ENCODE results near the gene SETD5.

DNA sequence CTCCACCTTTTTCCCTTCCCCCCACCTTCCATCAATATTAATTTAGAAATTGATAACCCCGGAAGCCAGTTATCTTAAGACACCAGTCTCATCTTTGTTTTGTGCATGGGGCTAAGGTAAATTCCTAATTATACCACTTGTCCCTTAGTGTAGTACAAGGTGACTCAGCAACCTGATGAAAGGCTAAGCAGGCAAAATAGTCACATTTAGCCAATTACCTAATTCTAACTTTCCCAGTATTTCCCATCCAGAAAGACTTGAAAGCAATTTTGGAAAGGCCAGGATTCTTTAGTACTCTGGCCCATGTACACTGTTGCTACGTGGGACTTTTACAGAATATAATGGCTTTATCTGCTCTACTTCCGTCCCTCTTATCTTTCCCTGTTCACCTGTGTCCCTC lies 72.6 kb downstream of the SETD5 start:
- TF ChIP-seq, protein P1, sequence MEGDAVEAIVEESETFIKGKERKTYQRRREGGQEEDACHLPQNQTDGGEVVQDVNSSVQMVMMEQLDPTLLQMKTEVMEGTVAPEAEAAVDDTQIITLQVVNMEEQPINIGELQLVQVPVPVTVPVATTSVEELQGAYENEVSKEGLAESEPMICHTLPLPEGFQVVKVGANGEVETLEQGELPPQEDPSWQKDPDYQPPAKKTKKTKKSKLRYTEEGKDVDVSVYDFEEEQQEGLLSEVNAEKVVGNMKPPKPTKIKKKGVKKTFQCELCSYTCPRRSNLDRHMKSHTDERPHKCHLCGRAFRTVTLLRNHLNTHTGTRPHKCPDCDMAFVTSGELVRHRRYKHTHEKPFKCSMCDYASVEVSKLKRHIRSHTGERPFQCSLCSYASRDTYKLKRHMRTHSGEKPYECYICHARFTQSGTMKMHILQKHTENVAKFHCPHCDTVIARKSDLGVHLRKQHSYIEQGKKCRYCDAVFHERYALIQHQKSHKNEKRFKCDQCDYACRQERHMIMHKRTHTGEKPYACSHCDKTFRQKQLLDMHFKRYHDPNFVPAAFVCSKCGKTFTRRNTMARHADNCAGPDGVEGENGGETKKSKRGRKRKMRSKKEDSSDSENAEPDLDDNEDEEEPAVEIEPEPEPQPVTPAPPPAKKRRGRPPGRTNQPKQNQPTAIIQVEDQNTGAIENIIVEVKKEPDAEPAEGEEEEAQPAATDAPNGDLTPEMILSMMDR (IDR thresholded peaks at IDR 0.05), result no peak
- TF ChIP-seq ZNF121 (CRISPR knock-in tag; IDR thresholded peaks at IDR 0.05), result no peak
- TF ChIP-seq MAX (CRISPR knock-in tag; IDR thresholded peaks at IDR 0.05), result no peak
- TF ChIP-seq ZNF138 (CRISPR knock-in tag; conservative IDR thresholded peaks at IDR 0.05), result no peak
- TF ChIP-seq NFYB (CRISPR knock-in tag; conservative IDR thresholded peaks at IDR 0.05; ENCODE audit: low read depth), result no peak
- TF ChIP-seq NR3C1 (CRISPR knock-in tag; conservative IDR thresholded peaks at IDR 0.05; ENCODE audit: low read depth), result no peak
- no peak for TF ChIP-seq TP53 (CRISPR knock-in tag; IDR thresholded peaks at IDR 0.05)
- TF ChIP-seq ATF3 (CRISPR knock-in tag; conservative IDR thresholded peaks at IDR 0.05), result no peak
- TF ChIP-seq SMAD3 (CRISPR knock-in tag; IDR thresholded peaks at IDR 0.05; ENCODE audit: borderline replicate concordance), result no peak
- TF ChIP-seq NFE2L1 (CRISPR knock-in tag; IDR thresholded peaks at IDR 0.05), result no peak
- no peak for TF ChIP-seq E2F1 (CRISPR knock-in tag; IDR thresholded peaks at IDR 0.05)
- TF ChIP-seq ZNF532 (CRISPR knock-in tag; IDR thresholded peaks at IDR 0.05; ENCODE audit: borderline replicate concordance), result no peak
- no peak for TF ChIP-seq ETV6 (CRISPR knock-in tag; IDR thresholded peaks at IDR 0.05)
- no peak for TF ChIP-seq IRF2 (CRISPR knock-in tag; IDR thresholded peaks at IDR 0.05; ENCODE audit: borderline replicate concordance, low read depth)
